GM23338 (cell line): ENCODE results near the gene C10orf90.

Experiments
- CTCF ChIP-seq, 2 experiments: fragments of 200-600 bp in 1 of 2; sonication (generic) in 1 of 2; conservative IDR thresholded peaks; 2 replicates each; pipeline versions ENCODE4 v1.5.1 to v1.6.1; 2016 to 2017; ENCODE audit warnings: antibody characterized with exemption in 2 of 2, low read depth in 2 of 2, mild to moderate bottlenecking in 2 of 2, moderate library complexity in 1 of 2
- EZH2phosphoT487 ChIP-seq: fragments of 200-600 bp; sonication (generic); IDR thresholded peaks from one replicate; pipeline ENCODE4 v1.8.1; 2018; ENCODE audit warnings: antibody characterized with exemption; ENCODE audit not compliant: unreplicated experiment
- JUNB ChIP-seq: IDR thresholded peaks from one replicate; pipeline ENCODE4 v1.6.1; 2016; ENCODE audit warnings: antibody characterized with exemption; ENCODE audit not compliant: unreplicated experiment
- POLR2AphosphoS5 ChIP-seq: IDR thresholded peaks from 2 replicates; pipeline ENCODE4 v1.6.1; 2016; ENCODE audit warnings: antibody characterized with exemption, low read depth
- REST ChIP-seq: IDR thresholded peaks from one replicate; pipeline ENCODE4 v1.6.1; 2018; ENCODE audit warnings: antibody characterized with exemption; ENCODE audit not compliant: unreplicated experiment

GRCh38 chr10:126675656-126676438 is 5.4 kb upstream of the C10orf90 start:
- TF ChIP-seq CTCF (conservative IDR thresholded peaks at IDR 0.05; ENCODE audit: low read depth in 2 of 2) (no peak), REST (no peak), JUNB (no peak), POLR2AphosphoS5 (no peak), EZH2phosphoT487 (no peak)
